Fibroblast of lung (primary cell): Measurements from ENCODE around the gene CTNS. TPM values are rescaled to one million over a fixed set of nuclear protein-coding genes. Genes with fewer than 3 reads are reported as not detected.

Source experiments
- DNase-seq, 2 donors: peaks; one replicate each; pipeline versions ENCODE4 v3.0.0 to v3.0.0-alpha.2; 2010; ENCODE audit warnings: low read depth in 2 of 2
- H2AFZ ChIP-seq: 2 replicates; pipeline ENCODE4 v1.5.1; 2012; ENCODE audit warnings: low read length, control low read depth, inconsistent platforms
- H3K27ac ChIP-seq: 2 replicates; pipeline ENCODE4 v1.5.1; 2011; ENCODE audit warnings: low read length, control low read depth; ENCODE audit not compliant: insufficient read depth
- H3K27me3 ChIP-seq: 2 replicates; pipeline ENCODE4 v1.5.1; 2011; ENCODE audit warnings: mild to moderate bottlenecking, low read length; ENCODE audit not compliant: control insufficient read depth, insufficient read depth
- H3K36me3 ChIP-seq: 2 replicates; pipeline ENCODE4 v1.5.1; 2011; ENCODE audit warnings: low read length; ENCODE audit not compliant: control insufficient read depth, insufficient read depth
- H3K4me1 ChIP-seq: 2 replicates; pipeline ENCODE4 v1.5.1; 2011; ENCODE audit warnings: low read length; ENCODE audit not compliant: control insufficient read depth, insufficient read depth; ENCODE audit errors: extremely low read depth
- H3K4me2 ChIP-seq: 2 replicates; pipeline ENCODE4 v1.5.1; 2011; ENCODE audit warnings: low read length, control low read depth; ENCODE audit not compliant: insufficient read depth; ENCODE audit errors: extremely low read depth
- H3K4me3 ChIP-seq, 4 experiments: fragments of 200-600 bp in 1 of 4; sonication (generic) in 1 of 4; replicated peaks in 1 of 4; 2 replicates each; pipeline ENCODE4 v1.5.1; 2011 to 2016; ENCODE audit warnings: low read length in 4 of 4, low read depth in 3 of 4, mild to moderate bottlenecking in 3 of 4, control low read depth in 2 of 4, inconsistent platforms in 1 of 4, mixed read lengths in 1 of 4; ENCODE audit not compliant: insufficient read depth in 1 of 4; ENCODE audit errors: control extremely low read depth in 1 of 4
- H3K79me2 ChIP-seq: 2 replicates; pipeline ENCODE4 v1.5.1; 2012; ENCODE audit warnings: mild to moderate bottlenecking, low read length, inconsistent platforms; ENCODE audit not compliant: control insufficient read depth, insufficient read depth
- H3K9ac ChIP-seq: 2 replicates; pipeline ENCODE4 v1.5.1; 2011; ENCODE audit warnings: mild to moderate bottlenecking, low read length, control low read depth; ENCODE audit not compliant: insufficient read depth
- H3K9me3 ChIP-seq: 2 replicates; pipeline ENCODE4 v1.5.1; 2012; ENCODE audit warnings: low read depth, low read length; ENCODE audit not compliant: control insufficient read depth, insufficient read depth
- H4K20me1 ChIP-seq: 2 replicates; pipeline ENCODE4 v1.5.1; 2011; ENCODE audit warnings: low read length; ENCODE audit not compliant: control insufficient read depth, insufficient read depth; ENCODE audit errors: extremely low read depth
- CTCF ChIP-seq, 2 donors: IDR thresholded peaks in 1 of 2; conservative IDR thresholded peaks in 1 of 2; 1 replicate in 1 of 2; 2 replicates in 1 of 2; pipeline ENCODE4 v1.5.1; 2011 to 2012; ENCODE audit warnings: low read length in 2 of 2, control low read depth in 1 of 2, inconsistent platforms in 1 of 2, low read depth in 1 of 2, mild to moderate bottlenecking in 1 of 2
- EZH2 ChIP-seq: IDR thresholded peaks from 2 replicates; pipeline ENCODE4 v1.5.1; 2012; ENCODE audit warnings: low read length, control low read depth, mild to moderate bottlenecking; ENCODE audit errors: missing control alignments
- polyA plus RNA-seq, 2 donors: library from polyadenylated mRNA; depleted of rRNA in 1 of 2; stranded (reverse) in 1 of 2; unstranded in 1 of 2; fragments of >200 nt; gene quantifications; 2 replicates each; pipeline ENCODE4 v1.2.1, GENCODE V29; 2011 to 2012; ENCODE audit warnings: missing spikeins in 1 of 2
- total RNA-seq: library from RNA; depleted of rRNA; stranded (reverse); fragments of >200 nt; gene quantifications from 2 replicates; pipeline ENCODE4 v1.2.1, GENCODE V29; 2014

CTNS gene
- total and polyA plus RNA-seq, 2 donors (not counting 1 experiment from before 2014, with no cell fraction given) = 9.6 to 19.2 TPM

- peak overlapping the region; percentile 8 for H3K4me2 ChIP-seq
These were observed 23.1 kb downstream of the CTNS start for GRCh38 chr17:3659541-3660111.

GRCh38 chr17:3660311-3660891 lies 23.8 kb downstream of the CTNS start:
- TF ChIP-seq CTCF (conservative IDR thresholded peaks at IDR 0.05 in 1 of 2, IDR thresholded peaks at IDR 0.05 in 1 of 2; ENCODE audit: low read depth in 1 of 2, low read length in 2 of 2) (no peak), EZH2 (no peak)
- H3K79me2 ChIP-seq = peaks cover 8% of the 10 kb centered on the region
- peak overlapping the region; percentile 61 for H3K27ac ChIP-seq
- H3K4me3 ChIP-seq = no peak overlapping the region
- H3K4me2 ChIP-seq = no peak overlapping the region
- H3K9me3 ChIP-seq = no peaks in the 10 kb centered on the region
- H3K36me3 ChIP-seq = peaks cover 35% of the 10 kb centered on the region
- H3K27me3 ChIP-seq = no peaks in the 10 kb centered on the region
- peaks cover 13% of the 10 kb centered on the region for H3K4me1 ChIP-seq
- DNase-seq = no peak
- H3K9ac ChIP-seq = no peak overlapping the region
- H2AFZ ChIP-seq = no peak overlapping the region
- H4K20me1 ChIP-seq = no peaks in the 10 kb centered on the region

More at GRCh38 chr17:3659541-3660111, 23.1 kb downstream of the CTNS start:
- no peaks in the 10 kb centered on the region for H3K27me3 ChIP-seq
- H3K9ac ChIP-seq = no peak overlapping the region
- peak; percentile 32 to 44 for TF ChIP-seq CTCF (conservative IDR thresholded peaks at IDR 0.05 in 1 of 2, IDR thresholded peaks at IDR 0.05 in 1 of 2; ENCODE audit: low read depth in 1 of 2, low read length in 2 of 2)
- TF ChIP-seq EZH2 = no peak
- peak overlapping the region; percentile 72 for H3K27ac ChIP-seq
- H3K4me1 ChIP-seq = peaks cover 13% of the 10 kb centered on the region
- DNase-seq = peak; percentile 89 to 94
- H2AFZ ChIP-seq = no peak overlapping the region
- H3K36me3 ChIP-seq = peaks cover 34% of the 10 kb centered on the region
- H4K20me1 ChIP-seq = no peaks in the 10 kb centered on the region
- H3K4me3 ChIP-seq = no peak overlapping the region
- peaks cover 4% of the 10 kb centered on the region for H3K79me2 ChIP-seq
- no peaks in the 10 kb centered on the region for H3K9me3 ChIP-seq

GRCh38 chr17:3663102-3664011 lies 26.8 kb downstream of the CTNS start:
- no peaks in the 10 kb centered on the region for H4K20me1 ChIP-seq
- no peak overlapping the region for H3K4me3 ChIP-seq
- H2AFZ ChIP-seq = no peak overlapping the region
- TF ChIP-seq EZH2 (no peak), CTCF (conservative IDR thresholded peaks at IDR 0.05 in 1 of 2, IDR thresholded peaks at IDR 0.05 in 1 of 2; ENCODE audit: low read depth in 1 of 2, low read length in 2 of 2) (no peak)
- no peak for DNase-seq
- H3K9ac ChIP-seq = no peak overlapping the region
- no peak overlapping the region for H3K27ac ChIP-seq
- no peaks in the 10 kb centered on the region for H3K9me3 ChIP-seq
- H3K36me3 ChIP-seq = peaks cover 32% of the 10 kb centered on the region
- peaks cover 30% of the 10 kb centered on the region for H3K79me2 ChIP-seq
- no peak overlapping the region for H3K4me2 ChIP-seq
- H3K4me1 ChIP-seq = peaks cover 22% of the 10 kb centered on the region
- no peaks in the 10 kb centered on the region for H3K27me3 ChIP-seq
